Kidney (tissue), 14 donors: ENCODE measurements around the gene ZNF362. TPM values are rescaled to one million over a fixed set of nuclear protein-coding genes. Genes with fewer than 3 reads are reported as not detected.

Experiments
- DNase-seq, 5 donors: peaks; one replicate each; pipeline ENCODE4 v3.0.0-alpha.2; 2013 to 2020
- FAIRE-seq: peaks from 2 replicates; lab custom pipeline; 2012; peaks lifted over from hg19 to GRCh38; lab: Jason Lieb, UNC
- H3K27ac ChIP-seq, 2 donors: one replicate each; pipeline ENCODE4 v1.7.0; 2013; ENCODE audit warnings: low read depth in 2 of 2, low read length in 2 of 2, inconsistent platforms in 1 of 2
- H3K27me3 ChIP-seq: one replicate; pipeline ENCODE4 v1.7.1; 2013; ENCODE audit warnings: low read length, inconsistent platforms; ENCODE audit not compliant: control insufficient read depth, insufficient read depth
- H3K36me3 ChIP-seq, 3 donors: one replicate each; pipeline versions ENCODE4 v1.7.0 to v1.7.1; 2013; ENCODE audit warnings: low read length in 3 of 3, control low read depth in 1 of 3, inconsistent platforms in 1 of 3; ENCODE audit not compliant: insufficient read depth in 3 of 3, control insufficient read depth in 2 of 3
- H3K4me1 ChIP-seq, 3 donors: one replicate each; pipeline versions ENCODE4 v1.7.0 to v1.7.1; 2013; ENCODE audit warnings: low read length in 3 of 3, inconsistent platforms in 1 of 3, low read depth in 1 of 3; ENCODE audit not compliant: control insufficient read depth in 2 of 3, insufficient read depth in 2 of 3
- H3K4me3 ChIP-seq, 3 donors: one replicate each; pipeline versions ENCODE4 v1.7.0 to v1.8.1; 2013; ENCODE audit warnings: low read length in 3 of 3, control low read depth in 1 of 3, inconsistent platforms in 1 of 3
- H3K9ac ChIP-seq, 3 donors: one replicate each; pipeline versions ENCODE4 v1.7.0 to v1.7.1; 2013; ENCODE audit warnings: low read length in 3 of 3, control low read depth in 1 of 3, inconsistent platforms in 1 of 3
- H3K9me3 ChIP-seq, 3 donors: one replicate each; pipeline versions ENCODE4 v1.7.0 to v1.7.1; 2013; ENCODE audit warnings: low read length in 3 of 3, control low read depth in 1 of 3, inconsistent platforms in 1 of 3; ENCODE audit not compliant: control insufficient read depth in 2 of 3, insufficient read depth in 1 of 3
- intact Hi-C: fragments of 100-400 bp; cut with DNase I; formaldehyde crosslinking; loops from one replicate; pipeline ENCODE4 v1.11.1; 2022
- polyA plus RNA-seq: library from polyadenylated mRNA; stranded (reverse); fragments of 350-450 nt; fragmentation: Illumina TruSeq; extraction: RNeasy Lipid Tissue Mini Kit (QIAGEN cat#74804); gene quantifications from one replicate; pipeline ENCODE4 v1.2.3, GENCODE V29; 2014; ENCODE audit warnings: low read depth, low replicate concordance; ENCODE audit not compliant: insufficient read depth
- total RNA-seq: library from RNA; stranded (reverse); fragmentation: NEBNext Ultra II Directional; extraction: Animal tissue kit (Norgen Biotek cat#: 25700); gene quantifications from one replicate; pipeline ENCODE4 v1.2.1, GENCODE V29; 2021
- TF ChIP-seq, protein P1 (sequence below): IDR thresholded peaks from 3 replicates; pipeline ENCODE4 v1.5.1; 2012; ENCODE audit warnings: mild to moderate bottlenecking, moderate library complexity, borderline replicate concordance; ENCODE audit not compliant: insufficient read depth; ENCODE audit errors: extremely low read depth
- donor health status: control.
- donor health status: control.
- donor health status: control.
- donor health status: control.
- donor health status: control.
- donor health status: DM: yes; HTN: yes; CAD: no.
- donor health status: Normal renal cell carcinoma (clear cell type).

The ZNF362 gene
- total and polyA plus RNA-seq, 2 donors from 2014 or later = 17.4 to 36.9 TPM

DNA sequence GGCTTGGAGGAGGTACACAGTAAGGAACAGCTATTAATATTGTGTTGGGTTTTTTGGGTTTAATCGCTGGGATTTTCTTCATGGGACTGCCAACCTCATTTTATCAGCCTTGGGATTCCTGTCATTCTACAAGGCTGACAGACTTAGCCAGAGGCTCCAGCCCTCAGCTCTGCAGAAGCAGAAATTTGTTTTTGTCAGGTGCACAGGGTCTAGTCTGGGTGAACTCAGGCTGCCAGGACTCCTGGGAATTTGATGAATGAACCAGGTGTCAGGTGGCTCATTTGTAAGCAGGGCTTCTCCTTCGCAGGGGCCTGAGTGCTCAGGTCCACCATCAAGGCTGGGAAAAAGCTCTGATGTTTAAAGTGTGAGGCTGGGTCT lies 11.5 kb upstream of the ZNF362 start:
- Histone ChIP-seq H3K36me3 (no peaks in the 10 kb centered on the region), H3K27ac (peak overlapping the region in 1 of 2 donors; percentile 40), H3K4me1 (peaks cover 0 to 6% (median 2%) of the 10 kb centered on the region in 3 donors), H3K9me3 (no peaks in the 10 kb centered on the region), H3K27me3 (no peaks in the 10 kb centered on the region), H3K4me3 (no peak overlapping the region), H3K9ac (no peak overlapping the region)
- intact Hi-C loops = no loop called here
- DNase-seq = no peak
- no peak for FAIRE-seq
- TF ChIP-seq, protein P1, sequence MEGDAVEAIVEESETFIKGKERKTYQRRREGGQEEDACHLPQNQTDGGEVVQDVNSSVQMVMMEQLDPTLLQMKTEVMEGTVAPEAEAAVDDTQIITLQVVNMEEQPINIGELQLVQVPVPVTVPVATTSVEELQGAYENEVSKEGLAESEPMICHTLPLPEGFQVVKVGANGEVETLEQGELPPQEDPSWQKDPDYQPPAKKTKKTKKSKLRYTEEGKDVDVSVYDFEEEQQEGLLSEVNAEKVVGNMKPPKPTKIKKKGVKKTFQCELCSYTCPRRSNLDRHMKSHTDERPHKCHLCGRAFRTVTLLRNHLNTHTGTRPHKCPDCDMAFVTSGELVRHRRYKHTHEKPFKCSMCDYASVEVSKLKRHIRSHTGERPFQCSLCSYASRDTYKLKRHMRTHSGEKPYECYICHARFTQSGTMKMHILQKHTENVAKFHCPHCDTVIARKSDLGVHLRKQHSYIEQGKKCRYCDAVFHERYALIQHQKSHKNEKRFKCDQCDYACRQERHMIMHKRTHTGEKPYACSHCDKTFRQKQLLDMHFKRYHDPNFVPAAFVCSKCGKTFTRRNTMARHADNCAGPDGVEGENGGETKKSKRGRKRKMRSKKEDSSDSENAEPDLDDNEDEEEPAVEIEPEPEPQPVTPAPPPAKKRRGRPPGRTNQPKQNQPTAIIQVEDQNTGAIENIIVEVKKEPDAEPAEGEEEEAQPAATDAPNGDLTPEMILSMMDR = no peak

DNA sequence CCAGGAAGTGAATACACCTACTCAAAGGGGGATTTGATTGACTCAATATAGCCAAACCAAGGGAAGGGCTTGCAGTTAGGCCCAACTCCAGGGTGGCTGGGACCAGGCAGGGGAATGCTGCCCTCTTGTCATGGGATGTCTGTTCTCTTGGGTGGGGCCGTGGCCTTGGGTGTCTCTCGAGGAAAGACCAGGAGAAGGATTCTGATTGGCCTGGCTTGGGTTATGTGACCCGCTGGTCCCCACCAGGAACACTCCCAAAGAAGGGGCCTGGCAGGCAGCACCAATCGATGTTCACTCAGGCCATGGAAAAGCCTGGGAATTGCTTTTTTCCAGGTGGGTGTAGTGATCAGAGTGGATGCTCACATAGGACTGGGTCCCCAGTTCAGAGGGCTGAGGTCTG lies 10.1 kb upstream of the ZNF362 start:
- no peaks in the 10 kb centered on the region for H3K27me3 ChIP-seq
- peaks cover 0 to 6% (median 2%) of the 10 kb centered on the region in 3 donors for H3K4me1 ChIP-seq
- no peaks in the 10 kb centered on the region for H3K9me3 ChIP-seq
- no peak overlapping the region for H3K4me3 ChIP-seq
- no peak for DNase-seq
- intact Hi-C loops = no loop called here
- no peak overlapping the region for H3K9ac ChIP-seq
- TF ChIP-seq, protein P1 = no peak
- no peak for FAIRE-seq
- no peak overlapping the region for H3K27ac ChIP-seq
- H3K36me3 ChIP-seq = no peaks in the 10 kb centered on the region

DNA sequence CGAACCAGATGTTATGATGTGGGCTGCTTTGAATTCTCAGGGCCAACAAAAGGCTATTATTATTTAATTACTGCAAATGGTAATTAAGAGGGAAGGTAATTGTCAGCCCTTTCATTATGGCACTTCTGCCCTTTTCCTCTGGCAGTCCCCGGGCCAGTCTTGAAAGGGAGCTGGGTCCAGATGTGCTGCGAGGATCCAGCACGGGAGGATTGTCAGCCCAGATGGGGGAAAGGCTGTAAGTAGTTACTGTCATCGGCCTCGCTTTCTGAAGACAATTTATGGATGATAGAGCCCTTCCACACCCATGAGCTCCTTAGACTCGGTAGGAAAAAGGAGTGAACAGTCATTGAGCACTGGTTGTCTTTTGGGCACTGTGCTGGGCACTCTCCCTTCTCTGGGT lies 8.7 kb upstream of the ZNF362 start:
- DNase-seq = no peak
- peaks cover 0 to 2% (median 1%) of the 10 kb centered on the region in 3 donors for H3K4me1 ChIP-seq
- H3K27me3 ChIP-seq = no peaks in the 10 kb centered on the region
- H3K9me3 ChIP-seq = no peaks in the 10 kb centered on the region
- no peak for FAIRE-seq
- H3K4me3 ChIP-seq = no peak overlapping the region
- no peaks in the 10 kb centered on the region for H3K36me3 ChIP-seq
- intact Hi-C loops = no loop called here
- H3K27ac ChIP-seq = no peak overlapping the region
- TF ChIP-seq, protein P1 = no peak
- H3K9ac ChIP-seq = no peak overlapping the region

DNA sequence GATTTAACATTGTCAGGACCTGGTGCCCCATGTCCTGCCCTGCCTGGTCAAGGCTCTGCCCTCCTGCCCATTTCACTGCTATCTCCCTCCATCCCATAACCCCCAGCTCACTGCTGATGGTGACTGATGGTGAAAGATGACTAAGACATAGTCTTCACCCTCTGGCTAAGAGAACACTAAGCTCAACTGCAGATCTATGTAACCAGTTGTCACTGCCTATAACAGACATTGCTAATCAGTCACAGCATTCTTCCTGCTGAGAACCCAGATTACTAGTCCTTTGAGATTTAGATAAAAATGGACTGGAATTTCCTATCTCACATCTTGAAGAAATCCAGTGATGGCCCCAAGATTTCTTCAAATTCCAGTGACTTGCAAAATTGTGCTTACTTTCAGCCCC lies 8.0 kb upstream of the ZNF362 start:
- Histone ChIP-seq H3K27me3 (no peaks in the 10 kb centered on the region), H3K4me3 (no peak overlapping the region), H3K9me3 (no peaks in the 10 kb centered on the region), H3K4me1 (peaks cover 0 to 2% (median 0%) of the 10 kb centered on the region in 3 donors), H3K9ac (no peak overlapping the region), H3K27ac (peak overlapping the region in 1 of 2 donors; percentile 24), H3K36me3 (no peaks in the 10 kb centered on the region)
- intact Hi-C loops = no loop called here
- no peak for FAIRE-seq
- DNase-seq = no peak
- TF ChIP-seq, protein P1 = no peak
